ENCODE data around the gene ELMO1.

Gene ELMO1

GRCh38 chr7:37432281-37432920 is 16.3 kb downstream of the ELMO1 start:
- no peak for DNase-seq (ENCODE audit: low read depth in 1 of 2, low spot score in 1 of 2)

GRCh38 chr7:37431413-37431812 is 17.3 kb downstream of the ELMO1 start:
- DNase-seq (ENCODE audit: low read depth in 1 of 2, low spot score in 1 of 2): no peak

GRCh38 chr7:37430640-37431039 is 18.0 kb downstream of the ELMO1 start:
- DNase-seq (ENCODE audit: low read depth in 1 of 2, low spot score in 1 of 2): no peak

GRCh38 chr7:37430171-37430570 is 18.5 kb downstream of the ELMO1 start:
- no peak for DNase-seq (ENCODE audit: low read depth in 1 of 2, low spot score in 1 of 2)

DNA sequence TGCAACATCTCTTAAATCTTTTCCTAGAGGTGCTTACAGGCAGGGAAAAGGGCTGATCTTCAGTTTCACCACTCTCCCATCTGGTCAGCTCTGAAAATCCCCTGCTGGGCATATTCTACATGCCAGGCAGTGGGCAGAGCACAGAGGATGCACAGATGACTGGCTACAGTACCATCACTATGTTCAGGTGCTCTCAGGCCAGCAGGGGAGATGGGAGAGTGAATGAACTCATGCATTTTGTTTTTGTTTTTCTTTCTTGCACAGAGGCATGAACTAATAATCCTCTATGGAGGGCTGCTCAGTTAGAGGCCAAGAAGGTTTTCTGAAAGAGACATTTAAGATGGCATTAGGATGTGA is 19.3 kb downstream of the ELMO1 start:
- DNase-seq (ENCODE audit: low read depth in 1 of 2, low spot score in 1 of 2): no peak

DNA sequence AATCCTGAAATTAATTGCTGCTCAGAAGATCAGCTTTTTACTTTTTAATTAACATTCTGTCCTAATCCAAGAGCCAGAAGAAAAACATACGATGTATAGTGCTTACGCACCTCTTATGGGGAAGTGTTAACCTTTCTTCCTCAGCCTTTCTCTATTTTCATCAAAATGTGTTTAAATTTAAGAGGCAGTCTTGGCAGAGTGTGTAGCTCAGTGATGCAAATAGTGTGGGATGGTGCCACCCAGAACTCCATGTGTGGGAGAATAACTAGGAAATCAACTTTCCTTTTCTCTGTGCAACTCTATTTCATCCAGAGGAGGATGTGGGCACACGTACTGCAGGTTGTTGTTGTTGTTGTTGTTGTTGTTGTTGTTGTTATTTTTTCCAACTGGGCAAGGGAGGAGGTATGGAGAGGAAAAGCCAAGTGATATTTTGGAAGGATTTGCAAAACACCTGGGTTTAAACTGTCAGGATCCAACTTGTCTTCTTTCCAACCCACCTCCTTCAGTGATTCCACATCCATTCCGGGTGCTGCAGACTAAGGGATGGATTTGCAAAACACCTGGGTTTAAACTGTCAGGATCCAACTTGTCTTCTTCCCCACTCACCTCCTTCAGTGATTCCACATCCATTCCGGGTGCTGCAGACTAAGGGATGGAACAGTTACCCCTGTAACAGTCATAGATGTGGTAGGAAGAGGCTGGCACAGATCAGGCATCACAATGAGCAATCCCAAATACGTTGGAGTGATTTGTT is 19.8 kb downstream of the ELMO1 start:
- DNase-seq (ENCODE audit: low read depth in 1 of 2, low spot score in 1 of 2): no peak

- DNase-seq (ENCODE audit: low read depth in 1 of 2, low spot score in 1 of 2): no peak
Observed at GRCh38 chr7:37427276-37427940, 21.3 kb downstream of the ELMO1 start.

DNA sequence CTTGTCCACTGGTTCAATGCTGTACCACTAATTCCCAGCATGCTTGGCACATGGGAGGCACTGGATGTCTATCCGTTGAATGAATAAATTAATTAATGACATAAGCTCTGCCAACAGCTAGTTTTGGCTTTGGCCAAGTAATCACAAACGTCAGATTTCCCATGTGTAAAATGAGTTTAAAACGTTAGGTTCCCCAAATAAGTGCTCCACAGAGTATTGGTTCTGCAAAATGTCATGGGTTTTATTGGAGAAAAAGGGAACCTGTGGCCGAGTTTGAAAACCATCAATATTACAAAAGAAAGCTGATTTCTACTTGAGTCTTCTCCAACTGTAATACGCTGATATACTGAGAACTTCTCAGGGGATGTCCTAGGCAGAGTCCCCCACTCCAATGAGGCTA is 23.2 kb downstream of the ELMO1 start:
- no peak for DNase-seq (ENCODE audit: low read depth in 1 of 2, low spot score in 1 of 2)

DNA sequence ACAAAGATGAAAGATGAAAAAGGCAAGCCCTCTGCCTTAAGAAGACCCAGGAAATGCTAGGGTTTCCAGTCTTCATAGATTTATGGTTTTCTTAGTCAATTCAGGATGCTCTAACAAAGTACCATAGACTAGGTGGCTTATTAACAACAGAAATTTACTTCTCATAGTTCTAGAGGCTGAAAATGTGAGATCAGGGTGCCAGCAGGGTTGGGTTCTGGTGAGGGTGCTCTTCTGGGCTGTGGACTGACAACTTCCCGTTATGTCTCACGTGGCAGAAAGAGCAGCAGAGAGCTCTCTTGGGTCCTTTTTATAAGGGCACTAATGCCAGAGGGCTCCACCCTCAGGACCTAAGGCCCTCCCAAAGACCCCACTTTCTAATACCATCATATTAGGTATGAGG is 23.7 kb downstream of the ELMO1 start:
- DNase-seq (ENCODE audit: low read depth in 1 of 2, low spot score in 1 of 2): no peak

DNA sequence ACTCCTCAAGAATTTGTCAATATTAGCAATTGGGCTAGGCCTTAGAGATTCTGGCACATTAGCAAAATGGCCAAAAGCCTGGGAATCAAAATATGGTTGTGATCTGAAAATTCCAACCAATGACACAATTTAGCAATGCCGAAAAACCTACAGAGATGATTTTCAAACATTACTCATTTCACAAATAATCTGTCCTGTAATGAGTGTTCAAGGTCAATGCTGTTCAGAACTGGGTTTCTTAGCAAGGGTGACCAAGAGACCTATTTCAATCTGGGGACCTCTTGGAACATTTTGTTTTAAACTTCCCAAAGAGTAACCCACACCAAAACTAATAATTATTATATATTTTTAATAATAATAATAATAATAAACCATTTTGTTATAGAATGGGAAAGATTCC is 24.1 kb downstream of the ELMO1 start:
- no peak for DNase-seq (ENCODE audit: low read depth in 1 of 2, low spot score in 1 of 2)

- DNase-seq (ENCODE audit: low read depth in 1 of 2, low spot score in 1 of 2): no peak
Observed at GRCh38 chr7:37421861-37422500, 26.7 kb downstream of the ELMO1 start.

GRCh38 chr7:37420946-37421695 is 27.5 kb downstream of the ELMO1 start:
- no peak for DNase-seq (ENCODE audit: low read depth in 1 of 2, low spot score in 1 of 2)

DNA sequence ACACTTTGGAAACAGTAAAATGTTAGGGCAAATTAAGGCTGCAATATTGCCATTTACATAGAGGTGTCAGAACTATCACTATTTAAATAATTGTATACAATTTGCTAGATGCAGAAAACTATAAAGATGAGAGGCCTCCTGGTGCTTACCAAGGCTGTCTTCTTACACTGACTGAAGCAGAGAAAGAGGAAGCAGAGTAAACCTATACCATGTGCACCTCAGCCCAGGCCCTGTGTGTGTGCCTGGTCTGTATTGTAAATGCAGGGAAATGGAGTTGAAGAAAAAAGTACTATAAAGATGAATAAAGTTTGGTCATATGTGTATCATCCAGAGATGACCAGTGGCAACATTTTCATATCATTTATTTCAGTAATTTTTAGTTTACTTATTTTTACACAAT is 29.2 kb downstream of the ELMO1 start:
- DNase-seq (ENCODE audit: low read depth in 1 of 2, low spot score in 1 of 2): no peak

DNA sequence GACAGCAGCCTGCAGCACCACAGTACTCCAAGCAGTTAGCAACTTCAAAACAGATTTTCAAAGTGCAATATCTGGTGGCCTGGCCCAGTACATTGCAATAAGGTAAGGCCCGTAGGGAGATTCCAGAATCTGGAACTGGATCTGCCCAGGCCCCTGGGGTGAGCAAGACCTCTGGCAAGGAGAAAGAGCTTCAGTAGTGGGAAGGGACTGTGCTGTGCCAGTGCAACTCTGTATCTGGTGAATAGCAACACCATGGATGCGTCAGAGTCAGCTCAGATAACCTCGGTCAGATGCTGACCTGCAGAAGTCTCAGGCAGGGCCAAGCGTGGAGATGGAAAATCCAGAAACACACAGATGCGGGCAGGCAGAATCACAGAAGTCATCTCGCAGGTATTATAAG is 30.3 kb downstream of the ELMO1 start:
- no peak for DNase-seq (ENCODE audit: low read depth in 1 of 2, low spot score in 1 of 2)

DNA sequence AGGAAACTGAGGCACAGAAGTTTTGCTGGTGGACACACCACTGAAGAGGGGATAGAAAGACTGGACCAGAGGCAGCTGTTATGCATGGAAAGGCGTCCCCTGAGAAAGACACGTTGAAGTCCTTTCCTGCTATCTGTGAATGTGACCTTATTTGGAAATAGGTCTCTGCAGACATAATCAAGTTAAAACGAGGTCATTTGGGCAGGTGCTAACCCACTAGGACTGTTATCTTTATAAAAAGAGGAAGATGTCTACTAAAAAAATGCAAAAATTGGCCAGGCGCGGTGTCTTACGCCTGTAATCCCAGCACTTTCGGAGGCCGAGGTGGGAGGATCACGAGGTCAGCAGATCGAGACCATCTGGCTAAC is 31.6 kb downstream of the ELMO1 start:
- no peak for DNase-seq (ENCODE audit: low read depth in 1 of 2, low spot score in 1 of 2)

GRCh38 chr7:37416378-37417106 is 32.1 kb downstream of the ELMO1 start:
- DNase-seq (ENCODE audit: low read depth in 1 of 2, low spot score in 1 of 2): no peak

DNA sequence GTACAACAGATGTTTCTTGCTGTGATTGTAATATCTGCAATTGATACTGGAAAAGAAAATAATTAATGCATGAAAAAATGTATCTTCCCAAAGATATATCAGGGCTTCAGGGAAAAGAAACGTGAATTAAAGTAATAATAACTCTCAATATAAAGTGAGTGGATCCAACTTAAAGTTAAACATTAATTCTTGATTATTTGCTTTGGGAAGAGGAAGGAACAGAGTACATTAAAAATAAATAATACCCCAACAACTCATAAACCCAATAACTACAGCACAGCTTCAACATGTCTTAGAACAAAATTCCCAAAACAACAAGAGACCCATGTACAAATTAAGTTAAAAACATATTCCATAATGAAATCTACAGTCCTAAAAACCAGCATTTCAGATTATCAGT is 33.0 kb downstream of the ELMO1 start:
- no peak for DNase-seq (ENCODE audit: low read depth in 1 of 2, low spot score in 1 of 2)

- DNase-seq (ENCODE audit: low read depth in 1 of 2, low spot score in 1 of 2): no peak
Observed at GRCh38 chr7:37414352-37414983, 34.2 kb downstream of the ELMO1 start.

GRCh38 chr7:37411444-37412034 is 37.1 kb downstream of the ELMO1 start:
- DNase-seq (ENCODE audit: low read depth in 1 of 2, low spot score in 1 of 2): peak in 1 of 2 donors; percentile 10

Measured in stimulated activated CD4-positive, alpha-beta T cell treated with anti-CD3 and anti-CD28 coated beads, Interleukin-15, amount 100 ng/mL, for 1 hour (primary cell).